HTERT RPE-1 (cell line): Measurements from ENCODE around the gene EPB41L5.
"Not testable (repeated sequence)": the region's sequence is repeated elsewhere in the genome, so short reads cannot be mapped to it uniquely, and the experiment has no call there.

Source experiments
- in situ Hi-C: fragments of 300-500 bp; cut with MboI; formaldehyde crosslinking; loops from 4 replicates; pipeline ENCODE4 v1.14.3; 2020; ENCODE audit warnings: low sequenced_read_pairs

EPB41L5 gene

GRCh38 chr2:120140866-120141265 is 128.0 kb downstream of the EPB41L5 start:
- in situ Hi-C loops, result no loop called here

GRCh38 chr2:120141300-120142069 is 128.6 kb downstream of the EPB41L5 start:
- in situ Hi-C loops, result no loop called here

- in situ Hi-C loops, result no loop called here
Observed at GRCh38 chr2:120142528-120143219, 129.8 kb downstream of the EPB41L5 start.

GRCh38 chr2:120148229-120148628 is 135.4 kb downstream of the EPB41L5 start:
- in situ Hi-C loops, result no loop called here

GRCh38 chr2:120148669-120149068 is 135.8 kb downstream of the EPB41L5 start:
- in situ Hi-C loops, result no loop called here

GRCh38 chr2:120149406-120149805 is 136.5 kb downstream of the EPB41L5 start:
- in situ Hi-C loops, result no loop called here

GRCh38 chr2:120150040-120150482 is 137.2 kb downstream of the EPB41L5 start:
- in situ Hi-C loops, result no loop called here

- in situ Hi-C loops, result no loop called here
Observed at GRCh38 chr2:120155308-120155707, 142.4 kb downstream of the EPB41L5 start.

- in situ Hi-C loops, result not testable (repeated sequence)
Observed at GRCh38 chr2:120158658-120159057, 145.8 kb downstream of the EPB41L5 start.

- in situ Hi-C loops, result no loop called here
Observed at GRCh38 chr2:120161190-120161589, 148.3 kb downstream of the EPB41L5 start.

GRCh38 chr2:120162716-120163115 is 149.8 kb downstream of the EPB41L5 start:
- in situ Hi-C loops, result no loop called here

GRCh38 chr2:120167272-120167671 is 154.4 kb downstream of the EPB41L5 start:
- in situ Hi-C loops, result no loop called here

- in situ Hi-C loops, result no loop called here
Observed at GRCh38 chr2:120169020-120169419, 156.1 kb downstream of the EPB41L5 start.

GRCh38 chr2:120174963-120175581 is 162.2 kb downstream of the EPB41L5 start:
- in situ Hi-C loops, result no loop called here

- in situ Hi-C loops, result no loop called here
Observed at GRCh38 chr2:120176526-120176925, 163.6 kb downstream of the EPB41L5 start.

- in situ Hi-C loops, result no loop called here
Observed at GRCh38 chr2:120177001-120177621, 164.2 kb downstream of the EPB41L5 start.

GRCh38 chr2:120177973-120178372 is 165.1 kb downstream of the EPB41L5 start:
- in situ Hi-C loops, result no loop called here

- in situ Hi-C loops, result no loop called here
Observed at GRCh38 chr2:120179396-120179795, 166.5 kb downstream of the EPB41L5 start.

GRCh38 chr2:120180066-120180465 is 167.2 kb downstream of the EPB41L5 start:
- in situ Hi-C loops, result no loop called here

GRCh38 chr2:120182019-120182560 is 169.2 kb downstream of the EPB41L5 start:
- in situ Hi-C loops, result no loop called here

- in situ Hi-C loops, result no loop called here
Observed at GRCh38 chr2:120189189-120189588, 176.3 kb downstream of the EPB41L5 start.
